Left kidney (tissue), 8 donors: ENCODE data around the gene CDKN2C. TPM values are rescaled to one million over a fixed set of nuclear protein-coding genes. Genes with fewer than 3 reads are reported as not detected.
"Not testable (repeated sequence)": the region's sequence is repeated elsewhere in the genome, so short reads cannot be mapped to it uniquely, and the experiment has no call there.

ENCODE experiments used
- DNase-seq: peaks from one replicate; pipeline ENCODE4 v3.0.0-alpha.2; 2013
- long read RNA-seq, 8 donors: transcript quantifications; one replicate each; lab custom pipeline, GENCODE V29; 2026
- polyA plus RNA-seq: library from polyadenylated mRNA; unstranded; fragments of 120-200 nt; gene quantifications from one replicate; pipeline ENCODE4 v1.2.1, GENCODE V29; 2013; ENCODE audit not compliant: insufficient read length

CDKN2C gene
- 12.4 TPM for polyA plus RNA-seq
- long read RNA-seq, donor 1, partial matches to known transcripts: 0 of 2 reads
- long read RNA-seq, donor 1, other reads (novel, unspliced or antisense): 0 of 2 reads
- long read RNA-seq, donor 2, partial matches to known transcripts: 0 of 6 reads
- long read RNA-seq, donor 2, other reads (novel, unspliced or antisense): 0 of 6 reads
- long read RNA-seq, donor 3, transcript CDKN2C-203 (3 exons, 2,086 nt): major isoform, 6 of 7 reads
- long read RNA-seq, donor 3, partial matches to known transcripts: 0 of 7 reads
- long read RNA-seq, donor 3, other reads (novel, unspliced or antisense): 0 of 7 reads
- long read RNA-seq, donor 4: 0 reads
- long read RNA-seq, donor 5, transcript CDKN2C-203 (3 exons, 2,086 nt): major isoform, 5 of 13 reads
- long read RNA-seq, donor 5, partial matches to known transcripts: 8 of 13 reads
- long read RNA-seq, donor 5, other reads (novel, unspliced or antisense): 0 of 13 reads
- long read RNA-seq, donor 6, transcript CDKN2C-203 (3 exons, 2,086 nt): major isoform, 6 of 6 reads
- long read RNA-seq, donor 6, partial matches to known transcripts: 0 of 6 reads
- long read RNA-seq, donor 6, other reads (novel, unspliced or antisense): 0 of 6 reads
- long read RNA-seq, donor 7, transcript CDKN2C-203 (3 exons, 2,086 nt): major isoform, 5 of 7 reads
- long read RNA-seq, donor 7, partial matches to known transcripts: 0 of 7 reads
- long read RNA-seq, donor 7, other reads (novel, unspliced or antisense): 0 of 7 reads
- long read RNA-seq, donor 8: 0 reads

DNA sequence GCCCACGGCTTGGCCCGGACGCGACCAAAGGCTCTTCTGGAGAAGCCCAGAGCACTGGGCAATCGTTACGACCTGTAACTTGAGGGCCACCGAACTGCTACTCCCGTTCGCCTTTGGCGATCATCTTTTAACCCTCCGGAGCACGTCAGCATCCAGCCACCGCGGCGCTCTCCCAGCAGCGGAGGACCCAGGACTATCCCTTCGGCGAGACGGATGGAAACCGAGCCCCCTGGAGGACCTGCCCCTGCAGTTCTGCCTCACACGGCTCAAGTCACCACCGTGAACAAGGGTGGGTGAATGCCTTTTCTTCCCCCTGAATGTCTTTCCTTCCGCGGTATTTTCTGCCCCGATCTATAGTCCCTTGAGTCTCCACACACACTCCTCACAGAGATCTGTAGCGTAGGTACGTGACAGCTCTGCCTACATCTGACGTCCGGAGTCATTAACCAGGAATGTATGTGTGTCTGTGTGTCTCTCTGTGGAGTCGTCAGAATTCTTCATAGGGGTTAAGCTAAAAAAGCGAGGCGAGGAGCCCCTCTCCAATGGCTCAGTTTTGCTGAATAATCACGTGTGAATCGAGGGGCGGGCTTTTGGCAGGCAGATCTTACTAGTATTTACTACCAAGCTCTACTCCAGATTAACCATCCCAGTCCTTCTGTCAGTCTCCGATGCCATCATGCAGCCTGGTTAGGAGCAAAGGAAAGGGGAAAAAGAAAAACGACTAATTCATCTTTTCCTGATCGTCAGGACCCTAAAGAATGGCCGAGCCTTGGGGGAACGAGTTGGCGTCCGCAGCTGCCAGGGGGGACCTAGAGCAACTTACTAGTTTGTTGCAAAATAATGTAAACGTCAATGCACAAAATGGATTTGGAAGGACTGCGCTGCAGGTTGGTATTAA is at the start of gene CDKN2C:
Gene CDKN2C, plus strand, starts transcription at position 635 of the 898 bp plus-strand sequence. Its CDS starts 124 bp downstream, at position 759.
- DNase-seq: no peak

DNA sequence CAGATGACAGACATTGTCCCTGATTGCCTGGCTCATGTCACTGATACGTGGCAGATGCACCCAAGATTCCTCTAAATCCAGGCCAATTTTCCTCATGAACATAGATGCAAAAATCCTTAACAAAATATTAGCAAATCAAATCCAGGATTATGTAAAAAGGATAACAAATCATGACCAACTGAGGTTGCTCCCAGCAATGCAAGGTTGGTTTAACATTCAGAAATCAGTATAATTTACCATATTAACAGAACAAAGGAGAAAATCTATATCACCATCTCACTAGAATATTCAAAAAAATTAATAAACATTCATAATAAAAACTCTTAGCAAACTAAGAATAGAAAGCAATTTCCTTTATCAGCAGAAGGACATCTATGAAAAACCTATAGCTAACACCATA is 49.6 kb upstream of the CDKN2C start:
- DNase-seq: no peak

DNA sequence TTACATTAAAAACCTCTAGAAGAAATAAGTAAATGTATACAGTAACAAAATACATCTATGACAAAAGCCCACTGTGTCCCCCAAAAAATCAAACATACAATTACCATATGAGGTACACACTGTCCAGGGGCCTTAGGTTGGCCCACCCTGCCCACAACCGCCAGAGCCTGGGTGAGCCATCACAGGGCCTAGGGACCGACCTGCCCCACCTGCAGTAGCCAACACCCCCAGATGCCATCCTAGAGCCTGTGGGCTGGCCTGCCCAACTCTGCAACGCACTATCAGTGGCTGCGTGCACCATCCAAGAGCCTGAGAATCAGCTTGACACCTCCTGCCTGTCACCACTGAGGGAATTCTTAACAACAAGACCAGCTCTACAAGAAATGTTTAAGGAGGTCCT is 49.0 kb upstream of the CDKN2C start:
- no peak for DNase-seq

DNA sequence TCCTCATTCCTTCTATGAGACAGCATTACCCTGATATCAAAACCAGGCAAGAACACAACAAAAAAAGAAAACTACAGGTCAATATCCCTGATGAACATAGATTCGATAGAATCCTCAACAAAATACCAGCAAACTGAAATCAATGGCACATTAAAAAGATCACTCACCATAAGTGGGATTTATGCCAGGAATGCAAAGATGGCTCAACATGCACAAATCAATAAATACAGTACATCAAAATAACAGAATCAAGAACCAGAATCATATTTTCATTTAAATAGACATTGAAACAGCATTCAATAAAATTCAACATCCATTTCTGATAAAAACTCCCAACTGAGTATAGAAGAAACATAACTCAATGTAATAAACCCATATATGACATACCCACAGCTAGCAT is 46.5 kb upstream of the CDKN2C start:
- no peak for DNase-seq

DNA sequence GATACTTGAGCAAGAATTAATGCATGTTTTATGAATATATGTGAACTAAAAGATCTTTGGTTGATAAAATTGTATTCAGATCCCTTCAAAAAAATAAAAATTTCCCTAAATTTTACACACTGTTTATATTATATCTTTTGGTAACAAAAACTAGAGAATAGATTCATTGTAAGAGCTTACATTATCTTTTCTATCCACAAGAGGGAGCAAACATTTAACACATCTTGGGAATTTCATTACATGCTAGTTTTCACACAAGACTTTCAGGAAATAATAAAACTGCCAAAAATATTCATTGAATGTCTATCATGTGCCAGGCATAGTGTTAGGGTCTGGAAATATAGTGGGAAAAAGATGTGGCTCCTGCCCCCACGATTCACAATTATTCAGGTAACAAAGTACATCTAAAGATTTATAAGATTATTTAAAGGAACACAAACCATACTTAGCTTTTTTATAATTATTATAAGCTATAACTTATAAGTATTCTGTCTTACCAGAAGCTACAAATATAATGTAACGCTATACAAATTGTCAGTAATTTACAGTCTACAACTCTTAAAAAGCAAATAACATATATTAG is 40.6 kb upstream of the CDKN2C start:
- DNase-seq: peak; percentile 19

DNA sequence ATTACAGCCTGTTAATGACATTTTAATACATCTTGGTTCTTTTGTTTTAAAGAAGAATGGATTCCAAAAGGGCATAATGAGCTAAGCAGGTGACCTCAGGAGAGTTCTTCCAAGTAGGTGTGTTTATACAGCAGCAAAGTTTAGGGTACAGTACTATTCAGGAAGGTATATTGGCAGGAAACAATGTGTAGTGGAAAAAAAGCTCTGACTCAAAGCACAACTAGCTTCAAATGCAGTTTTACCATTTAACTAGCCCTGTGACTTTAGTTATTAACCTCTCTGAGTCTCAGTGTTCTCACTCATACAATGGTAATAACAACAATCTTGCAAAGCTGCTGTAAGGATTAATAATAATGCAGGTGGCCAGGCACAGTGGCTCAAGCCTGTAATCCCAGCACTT is 39.9 kb upstream of the CDKN2C start:
- no peak for DNase-seq

DNA sequence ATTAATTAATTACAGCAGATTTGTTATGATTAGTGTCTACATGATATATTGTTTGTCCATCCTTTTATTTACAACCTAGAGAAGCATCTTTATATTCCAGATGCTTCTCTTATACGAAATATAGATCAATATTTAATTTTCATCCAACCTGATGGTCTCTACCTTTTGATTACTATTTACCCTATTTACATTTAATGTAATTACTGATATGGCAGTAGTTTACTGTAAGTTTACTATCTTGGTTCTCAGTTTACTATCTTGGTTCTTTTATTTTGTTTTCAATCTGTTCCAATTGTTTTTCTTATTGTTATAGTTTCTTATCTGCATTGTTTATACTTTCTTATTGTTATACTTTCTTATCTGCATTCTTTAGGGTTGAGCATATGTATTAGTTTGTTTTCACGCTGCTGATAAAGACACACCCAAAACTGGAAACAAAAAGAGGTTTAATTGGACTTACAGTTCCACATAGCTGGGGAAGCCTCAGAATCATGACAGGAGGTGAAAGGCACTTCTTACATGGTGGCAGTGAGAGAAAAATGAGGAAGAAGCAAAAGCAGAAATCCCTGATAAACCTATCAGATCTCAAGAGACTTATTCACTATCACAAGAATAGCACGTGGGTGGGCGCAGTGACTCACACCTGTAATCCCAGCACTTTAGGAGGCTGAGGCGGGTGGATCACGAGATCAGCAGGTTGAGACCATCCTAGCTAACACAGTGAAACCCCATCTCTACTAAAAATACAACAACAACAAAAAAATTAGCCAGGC is 38.9 kb upstream of the CDKN2C start:
- DNase-seq: no peak

DNA sequence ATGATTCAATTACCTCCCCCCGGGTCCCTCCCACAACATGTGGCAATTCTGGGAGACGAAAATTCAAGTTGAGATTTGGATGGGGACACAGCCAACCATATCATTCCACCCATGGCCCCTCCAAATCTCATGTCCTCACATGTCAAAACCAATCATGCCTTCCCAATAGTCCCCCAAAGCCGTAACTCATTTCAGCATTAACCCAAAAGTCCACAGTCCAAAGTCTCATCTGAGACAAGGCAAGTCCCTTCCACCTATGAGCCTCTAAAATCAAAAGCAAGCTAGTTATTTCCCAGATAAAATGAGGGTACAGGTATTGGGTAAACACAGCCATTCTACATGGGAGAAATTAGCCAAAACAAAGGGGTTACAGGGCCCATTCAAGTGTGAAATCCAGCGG is 38.0 kb upstream of the CDKN2C start:
- not testable (repeated sequence) for DNase-seq

DNA sequence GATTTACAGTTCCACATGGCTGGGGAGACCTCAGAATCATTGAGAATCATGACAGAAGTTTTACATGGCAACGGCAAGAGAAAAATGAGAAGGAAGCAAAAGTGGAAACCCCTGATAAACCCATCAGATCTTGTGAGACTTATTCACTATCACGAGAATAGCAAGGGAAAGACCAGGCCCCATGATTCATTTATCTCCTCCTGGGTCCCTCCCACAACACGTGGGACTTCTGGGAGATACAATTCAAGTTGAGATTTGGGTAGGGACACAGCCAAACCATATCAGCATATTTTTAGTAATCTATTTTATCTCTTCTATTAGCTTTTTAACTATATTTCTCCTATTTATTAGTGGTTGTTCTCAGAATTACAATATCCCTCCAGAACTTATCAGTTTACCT is 36.3 kb upstream of the CDKN2C start:
- DNase-seq: not testable (repeated sequence)

DNA sequence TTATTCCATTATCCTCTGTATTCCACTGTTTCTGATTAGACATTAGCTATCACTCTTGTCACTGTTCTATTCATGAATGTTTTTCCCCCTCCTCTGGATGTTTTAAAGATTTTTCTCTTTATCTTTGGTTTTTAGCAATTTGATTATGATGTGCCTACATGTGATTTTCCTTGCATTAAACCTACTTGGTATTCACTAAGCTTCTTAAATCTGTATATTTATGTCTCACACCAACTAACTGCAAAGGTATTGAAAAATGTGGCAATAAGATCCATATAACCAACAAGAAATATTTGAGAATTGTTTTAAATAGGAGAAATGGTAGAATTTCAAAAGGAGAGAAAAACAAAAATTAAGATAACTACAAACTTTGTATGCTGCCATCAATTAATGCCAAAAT is 35.2 kb upstream of the CDKN2C start:
- DNase-seq: no peak

DNA sequence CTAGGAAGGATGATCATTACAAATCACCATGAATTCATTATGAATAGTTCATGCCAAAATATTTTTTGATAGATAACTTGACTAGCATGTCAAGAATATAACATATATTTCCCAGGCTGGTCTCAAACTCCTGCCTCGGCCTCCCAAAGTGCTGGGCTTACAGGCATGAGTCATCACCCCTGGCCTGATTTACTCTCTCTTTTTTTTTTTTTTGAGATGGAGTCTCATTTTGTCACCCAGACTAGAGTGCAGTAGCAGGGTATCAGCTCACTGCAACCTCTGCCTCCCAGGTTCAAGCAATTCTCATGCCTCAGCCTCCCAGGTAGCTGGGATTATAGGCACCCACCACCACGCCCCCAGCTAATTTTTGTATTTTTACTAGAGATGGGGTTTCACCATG is 34.8 kb upstream of the CDKN2C start:
- DNase-seq: not testable (repeated sequence)

DNA sequence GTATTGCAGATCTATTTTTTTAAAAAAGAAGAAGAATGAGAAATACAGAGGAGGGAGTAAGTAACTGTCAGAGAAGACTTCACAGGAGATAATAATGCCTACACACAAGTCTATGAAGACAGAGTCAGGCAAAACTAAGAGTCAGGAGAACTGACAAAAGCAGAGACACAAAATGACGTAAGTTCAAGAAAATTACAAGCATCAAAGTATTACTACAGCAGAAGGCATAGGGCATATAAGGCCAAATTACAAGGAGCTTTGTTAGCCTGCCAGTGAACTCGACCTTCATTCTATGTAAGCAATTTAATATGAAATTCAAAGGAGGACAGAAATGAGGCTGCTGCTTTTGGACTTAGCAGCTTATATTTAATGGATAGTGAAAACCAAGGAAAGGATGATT is 33.7 kb upstream of the CDKN2C start:
- DNase-seq: no peak

DNA sequence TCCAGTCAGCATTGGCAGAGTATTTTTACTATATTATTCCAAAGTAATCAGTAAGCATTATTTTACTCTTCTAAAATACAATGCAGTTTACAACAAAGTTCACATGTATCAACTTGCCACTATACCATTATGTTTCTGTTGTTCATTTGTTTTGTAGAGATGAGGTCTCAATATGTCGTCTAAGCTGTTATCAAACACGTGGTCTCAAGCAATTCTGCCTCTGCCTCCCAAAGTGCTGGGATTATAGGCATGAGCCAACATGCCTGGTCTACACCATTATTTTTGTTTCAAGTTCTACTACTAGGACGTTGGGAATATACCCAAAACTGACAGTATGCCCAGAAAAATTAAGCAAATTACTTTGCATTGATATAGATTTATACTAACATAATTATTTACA is 29.8 kb upstream of the CDKN2C start:
- DNase-seq: no peak

DNA sequence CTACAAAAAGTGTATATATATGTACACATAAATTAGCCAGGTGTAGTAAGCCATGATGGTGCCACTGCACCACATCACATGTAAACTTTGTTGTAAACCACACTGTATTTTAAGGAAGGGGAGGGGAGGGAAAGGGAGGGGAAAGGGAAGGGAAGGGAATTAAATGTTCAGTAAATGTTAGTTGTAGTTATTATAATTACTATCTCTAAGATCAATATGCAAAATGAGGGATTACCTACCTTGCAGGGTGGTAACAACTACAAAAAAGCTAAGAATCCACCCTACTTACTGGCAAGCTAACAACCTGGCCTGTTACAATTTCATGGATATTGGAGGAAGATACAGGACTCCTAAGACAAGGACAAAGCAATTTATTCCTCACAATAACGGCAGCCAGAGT is 27.7 kb upstream of the CDKN2C start:
- DNase-seq: no peak

DNA sequence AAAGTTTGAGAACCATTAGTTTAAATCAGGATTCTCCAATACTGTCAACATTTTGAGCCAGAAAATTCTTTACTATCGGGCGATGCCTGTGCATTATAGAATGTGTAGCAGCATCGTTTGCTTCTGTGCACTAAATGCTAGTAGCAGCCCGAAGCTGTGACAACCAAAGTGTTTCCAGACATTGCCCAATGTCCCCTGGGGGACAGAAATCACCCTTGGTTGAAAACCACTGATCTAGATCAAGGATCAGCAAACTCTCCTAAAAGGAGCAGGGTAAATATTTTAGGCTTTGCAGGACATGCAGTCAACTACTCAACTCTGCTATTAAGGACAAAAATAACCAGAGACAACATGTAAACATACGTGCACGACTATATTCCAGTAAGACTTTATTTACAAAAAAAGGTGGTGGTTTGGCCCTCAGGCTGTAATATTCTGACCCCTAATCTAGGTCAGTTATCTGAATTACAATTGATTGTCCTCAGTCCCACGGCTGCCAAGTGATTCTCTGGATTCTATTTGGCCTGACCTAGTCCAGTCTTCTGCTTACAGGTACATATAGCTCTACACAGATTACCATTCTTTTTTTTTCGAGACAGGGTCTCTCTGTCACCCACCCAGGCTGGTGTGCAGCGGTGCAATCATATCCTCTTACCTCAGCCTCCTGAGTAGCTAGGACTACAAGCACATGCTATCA is 20.6 kb upstream of the CDKN2C start:
- DNase-seq: no peak

DNA sequence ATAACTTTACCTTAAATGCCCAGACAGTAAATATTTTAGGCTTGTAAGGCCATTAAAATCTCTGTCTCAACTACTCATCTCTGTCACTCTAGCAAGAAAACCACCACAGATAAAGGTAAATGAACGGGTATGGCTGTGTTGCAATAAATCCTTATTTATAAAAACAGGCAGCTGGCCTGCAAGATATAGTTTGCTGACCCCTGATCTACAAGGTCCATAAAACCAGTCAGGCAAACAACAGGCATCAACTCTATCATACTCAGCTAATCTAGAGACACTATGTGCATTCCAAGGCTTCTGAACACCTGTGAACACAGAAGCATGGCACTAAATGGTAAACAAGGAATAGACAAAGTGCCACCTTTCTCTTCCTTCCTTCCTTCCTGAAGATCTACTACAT is 19.6 kb upstream of the CDKN2C start:
- DNase-seq: no peak

DNA sequence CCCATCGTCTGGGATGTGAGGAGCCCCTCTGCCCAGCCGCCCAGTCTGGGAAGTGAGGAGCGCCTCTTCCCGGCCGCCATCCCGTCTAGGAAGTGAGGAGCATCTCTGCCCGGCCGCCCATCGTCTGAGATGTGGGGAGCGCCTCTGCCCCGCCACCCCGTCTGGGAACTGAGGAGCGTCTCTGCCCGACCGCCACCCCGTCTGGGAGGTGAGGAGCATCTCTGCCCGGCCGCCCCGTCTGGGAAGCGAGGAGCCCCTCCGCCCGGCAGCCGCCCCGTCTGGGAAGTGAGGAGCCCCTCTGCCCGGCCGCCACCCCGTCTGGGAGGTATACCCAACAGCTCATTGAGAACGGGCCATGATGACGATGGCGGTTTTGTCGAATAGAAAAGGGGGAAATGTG is 17.5 kb upstream of the CDKN2C start:
- not testable (repeated sequence) for DNase-seq

DNA sequence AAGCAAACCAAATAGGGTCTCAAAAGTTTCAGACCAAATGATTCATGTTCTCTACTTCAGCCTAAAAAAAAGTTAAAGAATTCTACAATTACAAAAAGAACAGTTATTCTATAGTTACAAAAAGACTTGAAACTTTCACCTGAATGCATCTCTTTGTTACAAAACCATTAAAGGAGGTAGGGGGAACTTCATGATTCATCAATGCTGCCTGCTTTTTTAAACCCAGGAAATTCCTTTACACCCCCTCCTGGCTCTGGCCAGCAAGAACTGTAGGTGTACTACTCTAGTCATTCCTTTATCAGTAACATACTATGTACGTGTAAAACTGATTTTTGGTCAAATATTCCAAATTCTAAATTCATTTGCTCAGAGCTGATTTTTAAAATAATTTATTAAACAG is 14.9 kb upstream of the CDKN2C start:
- no peak for DNase-seq

DNA sequence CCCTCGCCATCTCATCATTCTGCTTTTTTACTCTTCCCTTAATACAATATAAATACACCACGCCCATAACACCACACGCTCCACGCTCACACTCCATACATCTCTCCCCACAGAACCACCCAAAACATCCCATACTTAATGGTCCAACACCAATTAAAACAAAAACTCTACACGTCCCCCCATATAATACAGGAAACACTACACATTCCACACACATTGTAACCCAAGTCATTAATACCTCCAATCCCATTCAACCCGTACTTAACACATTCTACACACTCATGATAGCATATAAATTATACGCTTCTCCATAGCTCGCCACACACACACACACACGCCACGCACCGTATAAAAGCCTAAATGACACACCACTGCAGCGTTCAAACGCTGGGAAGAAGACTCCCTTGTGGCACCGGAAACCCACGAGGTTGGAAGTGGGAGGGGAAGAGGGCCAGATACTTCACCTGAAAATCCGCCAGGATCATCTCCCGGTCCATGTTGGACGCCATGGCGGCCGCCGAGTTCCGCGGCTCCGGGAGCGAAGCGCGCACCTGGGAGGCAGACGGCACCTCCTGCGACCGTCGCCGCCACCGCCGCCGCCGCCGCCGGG is 10.6 kb upstream of the CDKN2C start:
- no peak for DNase-seq
